ENCODE results near the gene RPS6KL1.

The RPS6KL1 gene

GRCh38 chr14:74904635-74905503 is 18.2 kb downstream of the RPS6KL1 start:
- no peak for DNase-seq
- Histone ChIP-seq H3K4me1 (peaks cover 0 to 22% (median 13%) of the 10 kb centered on the region in 4 donors), H3K9me3 (no peaks in the 10 kb centered on the region), H3K36me3 (peaks cover 34 to 50% (median 36%) of the 10 kb centered on the region in 3 donors), H3K27ac (no peak overlapping the region), H3K4me3 (no peak overlapping the region), H3K27me3 (no peaks in the 10 kb centered on the region)
- TF ChIP-seq CTCF (IDR thresholded peaks at IDR 0.05): no peak
- intact Hi-C loops (cut with DNase I; ENCODE audit: low total_unique reads): loop anchor here (2.0 kb wide), 1 partner anchor 42 kb away; no protein-coding TSS in a partner anchor

GRCh38 chr14:74902941-74903705 is 19.9 kb downstream of the RPS6KL1 start:
- H3K27me3 ChIP-seq: no peaks in the 10 kb centered on the region
- H3K4me1 ChIP-seq: peaks cover 0 to 21% (median 11%) of the 10 kb centered on the region in 4 donors
- intact Hi-C loops (cut with DNase I; ENCODE audit: low total_unique reads): no loop called here
- no peak overlapping the region for H3K4me3 ChIP-seq
- no peak overlapping the region for H3K27ac ChIP-seq
- no peaks in the 10 kb centered on the region for H3K9me3 ChIP-seq
- DNase-seq: no peak
- no peak for TF ChIP-seq CTCF (IDR thresholded peaks at IDR 0.05)
- H3K36me3 ChIP-seq: peaks cover 52 to 67% (median 53%) of the 10 kb centered on the region in 3 donors

- H3K27me3 ChIP-seq: no peaks in the 10 kb centered on the region
- no peak overlapping the region for H3K4me3 ChIP-seq
- intact Hi-C loops (cut with DNase I; ENCODE audit: low total_unique reads): no loop called here
- H3K36me3 ChIP-seq: peaks cover 93 to 100% (median 96%) of the 10 kb centered on the region in 3 donors
- DNase-seq: no peak
- TF ChIP-seq CTCF (IDR thresholded peaks at IDR 0.05): no peak
- H3K9me3 ChIP-seq: no peaks in the 10 kb centered on the region
- no peak overlapping the region for H3K27ac ChIP-seq
- H3K4me1 ChIP-seq: no peaks in the 10 kb centered on the region
Observed at GRCh38 chr14:74898694-74899093, 24.4 kb downstream of the RPS6KL1 start.

GRCh38 chr14:74898083-74898482 is 25.0 kb downstream of the RPS6KL1 start:
- H3K27me3 ChIP-seq: no peaks in the 10 kb centered on the region
- no peaks in the 10 kb centered on the region for H3K4me1 ChIP-seq
- no peak for TF ChIP-seq CTCF (IDR thresholded peaks at IDR 0.05)
- H3K4me3 ChIP-seq: no peak overlapping the region
- intact Hi-C loops (cut with DNase I; ENCODE audit: low total_unique reads): no loop called here
- no peak overlapping the region for H3K27ac ChIP-seq
- DNase-seq: no peak
- H3K36me3 ChIP-seq: peaks cover 97 to 100% (median 100%) of the 10 kb centered on the region in 3 donors
- H3K9me3 ChIP-seq: no peaks in the 10 kb centered on the region

GRCh38 chr14:74897642-74898041 is 25.4 kb downstream of the RPS6KL1 start:
- peaks cover 97 to 100% (median 100%) of the 10 kb centered on the region in 3 donors for H3K36me3 ChIP-seq

More at GRCh38 chr14:74897642-74898041, 25.4 kb downstream of the RPS6KL1 start:
- intact Hi-C loops (cut with DNase I; ENCODE audit: low total_unique reads): no loop called here
- DNase-seq: no peak
- no peak for TF ChIP-seq CTCF (IDR thresholded peaks at IDR 0.05)
- no peak overlapping the region for H3K27ac ChIP-seq
- H3K9me3 ChIP-seq: no peaks in the 10 kb centered on the region
- H3K4me1 ChIP-seq: no peaks in the 10 kb centered on the region
- H3K27me3 ChIP-seq: no peaks in the 10 kb centered on the region
- no peak overlapping the region for H3K4me3 ChIP-seq

All from tibial artery (tissue), 4 donors.